A375 (cell line): ENCODE measurements around the gene PKD2. TPM values are rescaled to one million over a fixed set of nuclear protein-coding genes. Genes with fewer than 3 reads are reported as not detected.

ENCODE experiments used
- small RNA-seq: library from RNA; depleted of rRNA; stranded (forward); fragments of <200 nt; gene quantifications from one replicate; pipeline ENCODE3, GENCODE V24; 2014
- total RNA-seq: library from RNA; depleted of rRNA; stranded (reverse); fragments of >200 nt; shearing (Covaris generic); gene quantifications from 2 replicates; pipeline ENCODE4 v1.2.3, GENCODE V29; 2014; rRNA removed

The PKD2 gene
- total RNA-seq: 19.0 and 31.0 TPM in 2 replicates

DNA sequence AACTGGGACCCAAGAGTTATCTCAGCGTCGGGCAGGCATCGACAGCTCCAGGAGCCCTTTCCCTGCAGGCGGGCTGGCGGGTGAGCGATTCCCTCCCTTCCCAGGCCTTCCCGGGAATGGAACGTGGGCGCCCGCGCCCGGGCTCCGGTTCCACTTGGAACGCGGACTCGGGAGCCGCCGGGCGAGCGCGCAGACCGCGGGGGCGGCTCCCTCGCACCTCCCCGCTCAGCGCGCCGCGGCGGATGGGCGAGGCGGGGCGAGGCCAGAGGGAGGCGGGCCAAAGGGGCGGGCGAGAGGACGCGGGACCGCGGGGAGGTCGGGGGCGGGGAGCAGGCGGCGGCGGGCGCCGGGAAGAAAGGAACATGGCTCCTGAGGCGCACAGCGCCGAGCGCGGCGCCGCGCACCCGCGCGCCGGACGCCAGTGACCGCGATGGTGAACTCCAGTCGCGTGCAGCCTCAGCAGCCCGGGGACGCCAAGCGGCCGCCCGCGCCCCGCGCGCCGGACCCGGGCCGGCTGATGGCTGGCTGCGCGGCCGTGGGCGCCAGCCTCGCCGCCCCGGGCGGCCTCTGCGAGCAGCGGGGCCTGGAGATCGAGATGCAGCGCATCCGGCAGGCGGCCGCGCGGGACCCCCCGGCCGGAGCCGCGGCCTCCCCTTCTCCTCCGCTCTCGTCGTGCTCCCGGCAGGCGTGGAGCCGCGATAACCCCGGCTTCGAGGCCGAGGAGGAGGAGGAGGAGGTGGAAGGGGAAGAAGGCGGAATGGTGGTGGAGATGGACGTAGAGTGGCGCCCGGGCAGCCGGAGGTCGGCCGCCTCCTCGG lies at the start of gene PKD2:
PKD2 (plus strand) TSS at position 332 of the 818 bp plus-strand sequence; CDS start at position 431, 99 bp downstream.

GRCh38 chr4:87975466-87975865 lies 32.0 kb upstream of the PKD2 start, which contains the start of gene SPP1:
TSS of gene SPP1 (plus strand) at chr4:87975714. CDS start at chr4:87976896, 1,182 bp downstream.

Small RNA genes lying within 50 kb of the gene (small RNA-seq; reads per million reads assigned to genes)
- gene RNU1-36P: not detected

Other genes with a start within 250 kb of the PKD2 start
- not detected in 2 replicates for gene IBSP, start 208.1 kb upstream of the PKD2 start, total RNA-seq
- not detected in 2 replicates for gene MEPE, start 174.7 kb upstream of the PKD2 start, total RNA-seq
- 3.7 and 4.3 TPM in 2 replicates for gene SPP1, start 31.9 kb upstream of the PKD2 start, total RNA-seq
- 2.5 and 2.7 TPM in 2 replicates for gene ABCG2, start 151.0 kb downstream of the PKD2 start, total RNA-seq